ENCODE results near the gene DTNB. TPM values are rescaled to one million over a fixed set of nuclear protein-coding genes. Genes with fewer than 3 reads are reported as not detected.

The DTNB gene
- total RNA-seq, 1 experiment from 2014 or later, result 19.6 TPM

DNA sequence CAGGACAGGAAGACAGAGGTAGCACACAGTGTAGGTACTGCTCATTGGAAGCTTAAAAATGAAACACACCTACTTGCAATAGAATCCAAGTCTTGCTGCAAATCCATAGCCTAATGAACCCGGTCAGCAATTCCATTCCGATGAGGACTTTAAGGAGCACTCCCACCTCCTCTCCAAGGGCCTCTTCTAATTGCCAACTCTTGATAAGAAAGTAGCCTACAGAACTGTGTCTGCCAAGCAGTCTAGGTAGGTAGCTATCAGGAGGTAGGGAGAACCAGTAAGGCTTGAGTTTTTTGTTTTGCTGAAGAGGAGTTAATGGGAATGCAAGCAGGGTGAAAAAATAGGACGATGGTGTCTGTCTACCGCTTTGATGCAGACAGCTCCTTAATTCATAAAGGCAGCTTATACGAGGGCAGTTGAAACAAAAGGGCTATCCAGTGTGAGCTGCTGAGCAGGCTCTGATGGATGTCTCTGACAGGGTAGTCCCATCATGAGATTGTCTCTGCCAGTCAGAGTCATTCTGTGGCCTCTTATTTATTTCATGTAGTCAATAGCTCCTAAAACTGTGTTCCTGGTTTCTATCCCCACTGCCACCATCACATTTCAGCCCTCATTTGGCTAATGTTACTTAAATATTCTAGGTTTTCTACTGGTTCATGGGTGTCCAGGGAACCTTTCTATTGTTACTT, 176.0 kb downstream of the DTNB start:
- no peak for DNase-seq (ENCODE audit: low spot score)
- Histone ChIP-seq H3K4me1 (ENCODE audit: insufficient read depth, low read length, poor library complexity, severe bottlenecking) (no peaks in the 10 kb centered on the region), H3K9me3 (ENCODE audit: low read depth, low read length, poor library complexity, severe bottlenecking) (no peaks in the 10 kb centered on the region), H3K27me3 (replicated peaks; ENCODE audit: insufficient read depth, low read depth, low read length, poor library complexity) (no peaks in the 10 kb centered on the region), H3K36me3 (ENCODE audit: insufficient read depth, low read length, poor library complexity, severe bottlenecking) (no peaks in the 10 kb centered on the region), H3K27ac (ENCODE audit: low read depth, low read length, poor library complexity, severe bottlenecking) (no peak overlapping the region), H3K4me3 (ENCODE audit: low read depth, low read length, poor library complexity, severe bottlenecking) (no peak overlapping the region)
- ChIA-PET CTCF (no interaction called here), POLR2A (ENCODE audit: low non-redundant PET) (no interaction called here)
- TF ChIP-seq, protein P1, sequence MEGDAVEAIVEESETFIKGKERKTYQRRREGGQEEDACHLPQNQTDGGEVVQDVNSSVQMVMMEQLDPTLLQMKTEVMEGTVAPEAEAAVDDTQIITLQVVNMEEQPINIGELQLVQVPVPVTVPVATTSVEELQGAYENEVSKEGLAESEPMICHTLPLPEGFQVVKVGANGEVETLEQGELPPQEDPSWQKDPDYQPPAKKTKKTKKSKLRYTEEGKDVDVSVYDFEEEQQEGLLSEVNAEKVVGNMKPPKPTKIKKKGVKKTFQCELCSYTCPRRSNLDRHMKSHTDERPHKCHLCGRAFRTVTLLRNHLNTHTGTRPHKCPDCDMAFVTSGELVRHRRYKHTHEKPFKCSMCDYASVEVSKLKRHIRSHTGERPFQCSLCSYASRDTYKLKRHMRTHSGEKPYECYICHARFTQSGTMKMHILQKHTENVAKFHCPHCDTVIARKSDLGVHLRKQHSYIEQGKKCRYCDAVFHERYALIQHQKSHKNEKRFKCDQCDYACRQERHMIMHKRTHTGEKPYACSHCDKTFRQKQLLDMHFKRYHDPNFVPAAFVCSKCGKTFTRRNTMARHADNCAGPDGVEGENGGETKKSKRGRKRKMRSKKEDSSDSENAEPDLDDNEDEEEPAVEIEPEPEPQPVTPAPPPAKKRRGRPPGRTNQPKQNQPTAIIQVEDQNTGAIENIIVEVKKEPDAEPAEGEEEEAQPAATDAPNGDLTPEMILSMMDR (conservative IDR thresholded peaks at IDR 0.05; ENCODE audit: low read depth, low read length), result no peak
- no peak for TF ChIP-seq EZH2 (IDR thresholded peaks at IDR 0.05; ENCODE audit: borderline replicate concordance, low read depth, low read length, poor library complexity, severe bottlenecking)
- intact Hi-C loops (cut with micrococcal nuclease; ENCODE audit: unreplicated experiment), result no loop called here
- no TSS peak for BruUV-seq (replicated peaks)

DNA sequence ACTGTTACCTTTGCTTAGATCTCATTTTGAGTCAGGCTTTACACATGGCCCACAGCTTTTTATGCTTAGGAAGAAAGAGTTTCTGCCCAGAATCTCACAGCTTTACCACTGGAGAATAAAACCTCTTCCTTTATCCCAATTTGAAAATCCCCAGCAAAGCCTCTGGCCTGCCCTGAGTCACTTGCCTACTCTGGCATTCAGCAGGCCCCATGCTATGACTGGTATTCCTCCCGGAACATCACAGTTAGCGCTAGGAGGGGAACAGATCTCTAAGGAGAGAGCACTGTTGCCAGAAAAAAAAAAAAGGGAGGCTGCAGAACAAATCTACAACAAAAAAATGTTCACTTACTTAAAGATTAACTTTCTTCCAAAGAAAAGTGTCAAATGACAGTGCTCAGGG, 178.8 kb downstream of the DTNB start:
- no peak overlapping the region for H3K4me3 ChIP-seq (ENCODE audit: low read depth, low read length, poor library complexity, severe bottlenecking)
- DNase-seq (ENCODE audit: low spot score), result no peak
- peaks cover 8% of the 10 kb centered on the region for H3K4me1 ChIP-seq (ENCODE audit: insufficient read depth, low read length, poor library complexity, severe bottlenecking)
- ChIA-PET POLR2A (ENCODE audit: low non-redundant PET) (no interaction called here), CTCF (no interaction called here)
- H3K36me3 ChIP-seq (ENCODE audit: insufficient read depth, low read length, poor library complexity, severe bottlenecking), result no peaks in the 10 kb centered on the region
- TF ChIP-seq, protein P1 (conservative IDR thresholded peaks at IDR 0.05; ENCODE audit: low read depth, low read length), result no peak
- no peak for TF ChIP-seq EZH2 (IDR thresholded peaks at IDR 0.05; ENCODE audit: borderline replicate concordance, low read depth, low read length, poor library complexity, severe bottlenecking)
- H3K27ac ChIP-seq (ENCODE audit: low read depth, low read length, poor library complexity, severe bottlenecking), result no peak overlapping the region
- H3K27me3 ChIP-seq (replicated peaks; ENCODE audit: insufficient read depth, low read depth, low read length, poor library complexity), result no peaks in the 10 kb centered on the region
- intact Hi-C loops (cut with micrococcal nuclease; ENCODE audit: unreplicated experiment), result no loop called here
- no TSS peak for BruUV-seq (replicated peaks)
- no peaks in the 10 kb centered on the region for H3K9me3 ChIP-seq (ENCODE audit: low read depth, low read length, poor library complexity, severe bottlenecking)

- no peaks in the 10 kb centered on the region for H3K36me3 ChIP-seq (ENCODE audit: insufficient read depth, low read length, poor library complexity, severe bottlenecking)
- TF ChIP-seq, protein P1 (conservative IDR thresholded peaks at IDR 0.05; ENCODE audit: low read depth, low read length), result no peak
- no peak for TF ChIP-seq EZH2 (IDR thresholded peaks at IDR 0.05; ENCODE audit: borderline replicate concordance, low read depth, low read length, poor library complexity, severe bottlenecking)
- no peak for DNase-seq (ENCODE audit: low spot score)
- no peaks in the 10 kb centered on the region for H3K27me3 ChIP-seq (replicated peaks; ENCODE audit: insufficient read depth, low read depth, low read length, poor library complexity)
- no peak overlapping the region for H3K4me3 ChIP-seq (ENCODE audit: low read depth, low read length, poor library complexity, severe bottlenecking)
- H3K4me1 ChIP-seq (ENCODE audit: insufficient read depth, low read length, poor library complexity, severe bottlenecking), result peaks cover 8% of the 10 kb centered on the region
- no peaks in the 10 kb centered on the region for H3K9me3 ChIP-seq (ENCODE audit: low read depth, low read length, poor library complexity, severe bottlenecking)
- CTCF ChIA-PET, result no interaction called here
- BruUV-seq (replicated peaks), result no TSS peak
- no peak overlapping the region for H3K27ac ChIP-seq (ENCODE audit: low read depth, low read length, poor library complexity, severe bottlenecking)
- intact Hi-C loops (cut with micrococcal nuclease; ENCODE audit: unreplicated experiment), result no loop called here
- POLR2A ChIA-PET (ENCODE audit: low non-redundant PET), result no interaction called here
These were observed 180.2 kb downstream of the DTNB start for GRCh38 chr2:25493207-25493606.

Data from A673 (cell line).